Measurements from ENCODE around the gene POU2AF2. TPM values are rescaled to one million over a fixed set of nuclear protein-coding genes. Genes with fewer than 3 reads are reported as not detected.

POU2AF2 gene, protein sequence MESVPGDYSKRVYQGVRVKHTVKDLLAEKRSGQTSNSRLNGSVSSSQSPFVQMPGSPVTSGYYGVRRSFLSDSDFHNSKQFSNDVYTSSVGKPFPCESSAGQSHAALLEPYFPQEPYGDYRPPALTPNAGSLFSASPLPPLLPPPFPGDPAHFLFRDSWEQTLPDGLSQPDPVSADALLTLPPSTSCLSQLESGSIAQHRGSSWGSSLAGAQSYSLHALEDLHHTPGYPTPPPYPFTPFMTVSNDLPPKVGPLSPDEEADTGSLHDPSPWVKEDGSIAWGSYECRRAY
- not detected in 3 replicates for total RNA-seq (2021)
- not detected for Bru-seq, nascent RNA
- long read RNA-seq, experiment 1, result 0 reads
- long read RNA-seq, experiment 2, result 0 reads
- long read RNA-seq, experiment 3, result 0 reads

DNA sequence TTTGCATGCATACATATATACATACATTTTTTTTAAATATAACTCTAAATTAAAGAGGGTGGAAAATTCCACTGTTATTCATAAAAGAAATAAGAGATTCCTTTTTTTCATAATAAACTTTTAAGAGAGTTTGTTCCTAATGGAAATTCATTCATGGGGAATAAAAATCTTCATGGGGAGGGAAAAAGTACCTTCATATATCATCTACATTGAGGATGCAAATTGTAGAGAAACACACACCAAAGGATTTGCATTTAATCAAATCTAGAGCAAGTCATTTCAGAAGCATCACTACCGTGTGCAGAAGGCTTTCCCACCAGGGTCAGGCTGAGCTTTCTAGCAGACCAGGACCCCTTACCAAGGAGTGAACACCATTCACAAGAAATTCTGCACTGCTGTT is at the start of gene POU2AF2:
Gene POU2AF2 (plus strand): TSS at position 301 of the 400 bp plus-strand sequence. CDS start 129 bp downstream, outside the sequence.
- H3K27ac Mint-ChIP-seq, result no peak within 1 kb of the TSS
- ChIA-PET POLR2A (no interaction called here), CTCF (no interaction called here)
- no peaks in the 10 kb centered on the region for H3K9me3 Mint-ChIP-seq
- DNase-seq (ENCODE audit: low spot score) (no peak), ATAC-seq (no peak)
- H3K36me3 Mint-ChIP-seq, result no peaks in the 10 kb centered on the region
- H3K4me3 Mint-ChIP-seq, result no peak within 1 kb of the TSS
- H3K4me1 Mint-ChIP-seq, result peaks cover 6% of the 10 kb centered on the region
- H3K27me3 Mint-ChIP-seq (ENCODE audit: low read depth), result no peaks in the 10 kb centered on the region; the same call in 1 of the 2 replicates
- TF ChIP-seq ZNF263 (CRISPR knock-in tag; IDR thresholded peaks at IDR 0.05; ENCODE audit: low read depth), result no peak
- TF ChIP-seq PRRX2 (CRISPR knock-in tag; IDR thresholded peaks at IDR 0.05), result no peak
- TF ChIP-seq IRF2 (CRISPR knock-in tag; IDR thresholded peaks at IDR 0.05; ENCODE audit: borderline replicate concordance, low read depth), result no peak
- TF ChIP-seq, protein P1, sequence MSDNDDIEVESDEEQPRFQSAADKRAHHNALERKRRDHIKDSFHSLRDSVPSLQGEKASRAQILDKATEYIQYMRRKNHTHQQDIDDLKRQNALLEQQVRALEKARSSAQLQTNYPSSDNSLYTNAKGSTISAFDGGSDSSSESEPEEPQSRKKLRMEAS (CRISPR knock-in tag; IDR thresholded peaks at IDR 0.05), result no peak
- TF ChIP-seq TEAD1 (CRISPR knock-in tag; IDR thresholded peaks at IDR 0.05), result no peak
- no peak for TF ChIP-seq OVOL2 (CRISPR knock-in tag; IDR thresholded peaks at IDR 0.05; ENCODE audit: borderline replicate concordance)
- TF ChIP-seq TCF7 (CRISPR knock-in tag; IDR thresholded peaks at IDR 0.05; ENCODE audit: low read depth), result no peak
- no peak for TF ChIP-seq CBFB (CRISPR knock-in tag; IDR thresholded peaks at IDR 0.05; ENCODE audit: low read depth)
- no peak for TF ChIP-seq JUN (CRISPR knock-in tag; IDR thresholded peaks at IDR 0.05)
- no peak for TF ChIP-seq FOXJ3 (CRISPR knock-in tag; IDR thresholded peaks at IDR 0.05; ENCODE audit: borderline replicate concordance)
- no peak for TF ChIP-seq ZNF317 (CRISPR knock-in tag; IDR thresholded peaks at IDR 0.05; ENCODE audit: borderline replicate concordance, low read depth)
- TF ChIP-seq KAT7 (CRISPR knock-in tag; IDR thresholded peaks at IDR 0.05; ENCODE audit: borderline replicate concordance), result no peak
- TF ChIP-seq EMX1 (CRISPR knock-in tag; IDR thresholded peaks at IDR 0.05), result no peak

DNA sequence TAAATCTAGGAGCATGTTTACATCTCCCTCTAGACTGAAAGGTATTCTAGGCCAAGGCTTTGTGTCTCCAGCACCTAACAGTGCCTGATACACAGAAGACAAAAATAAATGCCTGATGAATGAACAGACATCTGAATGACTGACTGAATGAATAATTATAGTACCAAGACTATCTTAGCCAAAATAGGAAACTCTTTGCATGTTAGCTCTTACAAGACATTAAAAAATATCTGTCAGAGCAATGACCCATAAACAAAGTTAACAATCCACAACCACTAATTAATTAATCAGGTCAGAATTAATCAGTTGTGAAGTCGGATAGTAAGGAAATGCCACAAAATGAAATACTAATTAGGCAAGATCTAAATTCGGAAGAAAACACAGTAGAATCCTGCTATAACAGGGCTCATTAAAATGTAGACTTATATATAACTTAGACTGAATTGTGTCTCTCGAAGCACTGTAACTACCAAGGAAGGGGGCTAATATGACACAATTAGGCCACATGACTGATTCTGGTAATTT is 45.5 kb upstream of the POU2AF2 start:
- POLR2A ChIA-PET, result no interaction called here
- CTCF ChIA-PET, result no interaction called here
- H3K27ac Mint-ChIP-seq, result no peak overlapping the region
- no peak for ATAC-seq
- TF ChIP-seq ATF1 (CRISPR knock-in tag; IDR thresholded peaks at IDR 0.05) (no peak), ZBTB21 (CRISPR knock-in tag; IDR thresholded peaks at IDR 0.05; ENCODE audit: borderline replicate concordance) (no peak), TEAD1 (CRISPR knock-in tag; IDR thresholded peaks at IDR 0.05) (no peak), JUN (CRISPR knock-in tag; IDR thresholded peaks at IDR 0.05) (no peak), RORB (CRISPR knock-in tag; IDR thresholded peaks at IDR 0.05) (no peak), PRRX2 (CRISPR knock-in tag; IDR thresholded peaks at IDR 0.05) (no peak), SMAD3 (CRISPR knock-in tag; IDR thresholded peaks at IDR 0.05; ENCODE audit: borderline replicate concordance) (no peak), GRHL2 (CRISPR knock-in tag; IDR thresholded peaks at IDR 0.05; ENCODE audit: insufficient replicate concordance, severe bottlenecking) (no peak), ZNF671 (CRISPR knock-in tag; IDR thresholded peaks at IDR 0.05) (no peak)
- TF ChIP-seq, protein P2, sequence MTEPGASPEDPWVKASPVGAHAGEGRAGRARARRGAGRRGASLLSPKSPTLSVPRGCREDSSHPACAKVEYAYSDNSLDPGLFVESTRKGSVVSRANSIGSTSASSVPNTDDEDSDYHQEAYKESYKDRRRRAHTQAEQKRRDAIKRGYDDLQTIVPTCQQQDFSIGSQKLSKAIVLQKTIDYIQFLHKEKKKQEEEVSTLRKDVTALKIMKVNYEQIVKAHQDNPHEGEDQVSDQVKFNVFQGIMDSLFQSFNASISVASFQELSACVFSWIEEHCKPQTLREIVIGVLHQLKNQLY (CRISPR knock-in tag; IDR thresholded peaks at IDR 0.05), result no peak
- TF ChIP-seq, protein P3, sequence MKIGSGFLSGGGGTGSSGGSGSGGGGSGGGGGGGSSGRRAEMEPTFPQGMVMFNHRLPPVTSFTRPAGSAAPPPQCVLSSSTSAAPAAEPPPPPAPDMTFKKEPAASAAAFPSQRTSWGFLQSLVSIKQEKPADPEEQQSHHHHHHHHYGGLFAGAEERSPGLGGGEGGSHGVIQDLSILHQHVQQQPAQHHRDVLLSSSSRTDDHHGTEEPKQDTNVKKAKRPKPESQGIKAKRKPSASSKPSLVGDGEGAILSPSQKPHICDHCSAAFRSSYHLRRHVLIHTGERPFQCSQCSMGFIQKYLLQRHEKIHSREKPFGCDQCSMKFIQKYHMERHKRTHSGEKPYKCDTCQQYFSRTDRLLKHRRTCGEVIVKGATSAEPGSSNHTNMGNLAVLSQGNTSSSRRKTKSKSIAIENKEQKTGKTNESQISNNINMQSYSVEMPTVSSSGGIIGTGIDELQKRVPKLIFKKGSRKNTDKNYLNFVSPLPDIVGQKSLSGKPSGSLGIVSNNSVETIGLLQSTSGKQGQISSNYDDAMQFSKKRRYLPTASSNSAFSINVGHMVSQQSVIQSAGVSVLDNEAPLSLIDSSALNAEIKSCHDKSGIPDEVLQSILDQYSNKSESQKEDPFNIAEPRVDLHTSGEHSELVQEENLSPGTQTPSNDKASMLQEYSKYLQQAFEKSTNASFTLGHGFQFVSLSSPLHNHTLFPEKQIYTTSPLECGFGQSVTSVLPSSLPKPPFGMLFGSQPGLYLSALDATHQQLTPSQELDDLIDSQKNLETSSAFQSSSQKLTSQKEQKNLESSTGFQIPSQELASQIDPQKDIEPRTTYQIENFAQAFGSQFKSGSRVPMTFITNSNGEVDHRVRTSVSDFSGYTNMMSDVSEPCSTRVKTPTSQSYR (CRISPR knock-in tag; IDR thresholded peaks at IDR 0.05), result no peak
- TF ChIP-seq, protein P4, sequence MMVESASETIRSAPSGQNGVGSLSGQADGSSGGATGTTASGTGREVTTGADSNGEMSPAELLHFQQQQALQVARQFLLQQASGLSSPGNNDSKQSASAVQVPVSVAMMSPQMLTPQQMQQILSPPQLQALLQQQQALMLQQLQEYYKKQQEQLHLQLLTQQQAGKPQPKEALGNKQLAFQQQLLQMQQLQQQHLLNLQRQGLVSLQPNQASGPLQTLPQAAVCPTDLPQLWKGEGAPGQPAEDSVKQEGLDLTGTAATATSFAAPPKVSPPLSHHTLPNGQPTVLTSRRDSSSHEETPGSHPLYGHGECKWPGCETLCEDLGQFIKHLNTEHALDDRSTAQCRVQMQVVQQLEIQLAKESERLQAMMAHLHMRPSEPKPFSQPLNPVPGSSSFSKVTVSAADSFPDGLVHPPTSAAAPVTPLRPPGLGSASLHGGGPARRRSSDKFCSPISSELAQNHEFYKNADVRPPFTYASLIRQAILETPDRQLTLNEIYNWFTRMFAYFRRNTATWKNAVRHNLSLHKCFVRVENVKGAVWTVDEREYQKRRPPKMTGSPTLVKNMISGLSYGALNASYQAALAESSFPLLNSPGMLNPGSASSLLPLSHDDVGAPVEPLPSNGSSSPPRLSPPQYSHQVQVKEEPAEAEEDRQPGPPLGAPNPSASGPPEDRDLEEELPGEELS (CRISPR knock-in tag; IDR thresholded peaks at IDR 0.05), result no peak
- no peaks in the 10 kb centered on the region for H3K27me3 Mint-ChIP-seq (ENCODE audit: low read depth)
- no peaks in the 10 kb centered on the region for H3K4me1 Mint-ChIP-seq
- DNase-seq (ENCODE audit: low spot score), result no peak
- peaks cover 14% of the 10 kb centered on the region for H3K9me3 Mint-ChIP-seq
- no peaks in the 10 kb centered on the region for H3K36me3 Mint-ChIP-seq
- no peak overlapping the region for H3K4me3 Mint-ChIP-seq

Measured in WTC11 (cell line).